OCI-LY1 (cell line): ENCODE results near the gene CCDC70.

Source experiments
- H2AFZ ChIP-seq: fragments of 200-600 bp; sonication (generic), shearing (Covaris generic); 2 replicates; pipeline ENCODE4 v1.6.0; 2014; ENCODE audit warnings: antibody characterized with exemption, mild to moderate bottlenecking, low read length
- H3F3A ChIP-seq: fragments of 200-600 bp; sonication (generic), shearing (Covaris generic); 2 replicates; pipeline ENCODE4 v1.6.0; 2014; ENCODE audit warnings: mild to moderate bottlenecking, antibody characterized with exemption, low read length, moderate library complexity; ENCODE audit not compliant: insufficient read depth
- H3K27ac ChIP-seq: fragments of 200-600 bp; sonication (generic); 2 replicates; pipeline ENCODE4 v1.5.1; 2014; ENCODE audit warnings: low read length, mixed run types, mild to moderate bottlenecking, low read depth; ENCODE audit not compliant: poor library complexity, severe bottlenecking
- H3K27me3 ChIP-seq: fragments of 200-600 bp; sonication (generic); 2 replicates; pipeline ENCODE4 v1.6.0; 2014; ENCODE audit warnings: antibody characterized with exemption, mild to moderate bottlenecking, low read length, moderate library complexity; ENCODE audit not compliant: insufficient read depth
- H3K36me3 ChIP-seq: fragments of 200-600 bp; sonication (generic); 2 replicates; pipeline ENCODE4 v1.6.1; 2014; ENCODE audit warnings: mild to moderate bottlenecking, antibody characterized with exemption, low read length, moderate library complexity, mixed read lengths; ENCODE audit not compliant: insufficient read depth
- H3K4me1 ChIP-seq: fragments of 200-600 bp; sonication (generic); 2 replicates; pipeline ENCODE4 v1.5.1; 2014; ENCODE audit warnings: mild to moderate bottlenecking, low read length, moderate library complexity; ENCODE audit not compliant: insufficient read depth, severe bottlenecking
- H3K4me2 ChIP-seq: fragments of 200-600 bp; sonication (generic), shearing (Covaris generic); 2 replicates; pipeline ENCODE4 v1.6.1; 2014; ENCODE audit warnings: low read length
- H3K4me3 ChIP-seq: fragments of 200-600 bp; sonication (generic); 2 replicates; pipeline ENCODE4 v1.5.1; 2014; ENCODE audit warnings: low read length, low read depth, mild to moderate bottlenecking, mixed read lengths; ENCODE audit not compliant: poor library complexity, severe bottlenecking
- H3K79me2 ChIP-seq: fragments of 200-600 bp; shearing (Covaris generic); 2 replicates; pipeline ENCODE4 v1.6.1; 2016; ENCODE audit warnings: mixed run types, low read length, mixed read lengths; ENCODE audit not compliant: insufficient read depth
- H3K9ac ChIP-seq: fragments of 200-600 bp; sonication (generic), shearing (Covaris generic); 2 replicates; pipeline ENCODE4 v1.6.1; 2014; ENCODE audit warnings: mild to moderate bottlenecking, low read length, mixed read lengths
- H3K9me2 ChIP-seq: fragments of 200-600 bp; sonication (generic), shearing (Covaris generic); 2 replicates; pipeline ENCODE4 v1.6.1; 2014; ENCODE audit warnings: low read depth, mild to moderate bottlenecking, low read length, mixed read lengths
- H3K9me3 ChIP-seq: fragments of 200-600 bp; shearing (Covaris generic); 2 replicates; pipeline ENCODE4 v1.6.1; 2014; ENCODE audit warnings: low read length, mixed read lengths
- H4K20me1 ChIP-seq: fragments of 200-600 bp; sonication (generic), shearing (Covaris generic); 2 replicates; pipeline ENCODE4 v1.6.0; 2016; ENCODE audit warnings: mild to moderate bottlenecking, low read length; ENCODE audit not compliant: insufficient read depth
- CTCF ChIP-seq: fragments of 200-600 bp; sonication (generic), shearing (Covaris generic); IDR thresholded peaks from 2 replicates; pipeline ENCODE4 v1.5.1; 2017; ENCODE audit warnings: mild to moderate bottlenecking, antibody characterized with exemption, low read length, moderate library complexity, mixed read lengths
- EZH2 ChIP-seq: fragments of 200-600 bp; sonication (generic), shearing (Covaris generic); IDR thresholded peaks from 2 replicates; pipeline ENCODE4 v1.8.0; 2017; ENCODE audit warnings: borderline replicate concordance, mixed run types, mild to moderate bottlenecking, antibody characterized with exemption, low read length, moderate library complexity, mixed read lengths

CCDC70 gene

GRCh38 chr13:51818276-51818675 is 43.5 kb upstream of the CCDC70 start:
- TF ChIP-seq EZH2 = no peak
- TF ChIP-seq CTCF = 0 out of 2 replicates have a peak, but pooled peaks have one; percentile 7
- Histone ChIP-seq H3K9me2 (no peaks in the 10 kb centered on the region), H3K27me3 (no peaks in the 10 kb centered on the region), H3K36me3 (no peaks in the 10 kb centered on the region), H3K9ac (no peak overlapping the region), H3K9me3 (no peaks in the 10 kb centered on the region), H3F3A (no peaks in the 10 kb centered on the region), H3K4me2 (no peak overlapping the region), H3K27ac (no peak overlapping the region), H2AFZ (no peak overlapping the region), H4K20me1 (no peaks in the 10 kb centered on the region), H3K4me1 (peaks cover 75% of the 10 kb centered on the region), H3K4me3 (no peak overlapping the region), H3K79me2 (no peaks in the 10 kb centered on the region)

GRCh38 chr13:51818781-51819511 is 42.8 kb upstream of the CCDC70 start:
- Histone ChIP-seq H3K27ac (no peak overlapping the region), H3K9me3 (no peaks in the 10 kb centered on the region), H3K4me2 (no peak overlapping the region), H3K36me3 (no peaks in the 10 kb centered on the region), H2AFZ (no peak overlapping the region), H3K9me2 (no peaks in the 10 kb centered on the region), H3K4me1 (peaks cover 75% of the 10 kb centered on the region), H3K27me3 (no peaks in the 10 kb centered on the region), H3F3A (no peaks in the 10 kb centered on the region), H4K20me1 (no peaks in the 10 kb centered on the region), H3K4me3 (no peak overlapping the region), H3K79me2 (no peaks in the 10 kb centered on the region), H3K9ac (no peak overlapping the region)
- TF ChIP-seq CTCF (no peak), EZH2 (no peak)

- Histone ChIP-seq H3F3A (no peaks in the 10 kb centered on the region), H3K27ac (peak overlapping the region; percentile 97), H3K9me3 (no peaks in the 10 kb centered on the region), H4K20me1 (no peaks in the 10 kb centered on the region), H3K36me3 (no peaks in the 10 kb centered on the region), H3K4me1 (peaks cover 75% of the 10 kb centered on the region), H3K4me2 (no peak overlapping the region), H3K4me3 (no peak overlapping the region), H3K9ac (no peak overlapping the region), H3K9me2 (no peaks in the 10 kb centered on the region), H3K27me3 (no peaks in the 10 kb centered on the region), H2AFZ (no peak overlapping the region), H3K79me2 (no peaks in the 10 kb centered on the region)
- no peak for TF ChIP-seq EZH2
- TF ChIP-seq CTCF = no peak
These were observed 42.2 kb upstream of the CCDC70 start for GRCh38 chr13:51819544-51819943.
